Mucosa of descending colon (tissue), 3 donors: ENCODE measurements around the gene PRPF40B. TPM values are rescaled to one million over a fixed set of nuclear protein-coding genes. Genes with fewer than 3 reads are reported as not detected.

Experiments used
- ATAC-seq: fragments of 200-7000 bp; cut with Tn5 transposase; one replicate; pipeline ENCODE4 v1.9.1; 2020; ENCODE audit warnings: mild to moderate bottlenecking, moderate library complexity
- DNase-seq, 3 donors: peaks; one replicate each; pipeline ENCODE4 v3.0.0-alpha.2; 2020
- H3K36me3 ChIP-seq: fragments of 200-600 bp; one replicate; pipeline ENCODE4 v1.8.0; 2021; ENCODE audit warnings: low read depth, mild to moderate bottlenecking
- H3K4me1 ChIP-seq: fragments of 200-600 bp; one replicate; pipeline ENCODE4 v1.8.0; 2021; ENCODE audit warnings: low read depth, mild to moderate bottlenecking
- H3K4me3 ChIP-seq: fragments of 200-600 bp; one replicate; pipeline ENCODE4 v1.8.0; 2021; ENCODE audit warnings: mild to moderate bottlenecking
- H3K9me3 ChIP-seq: fragments of 200-600 bp; one replicate; pipeline ENCODE4 v1.8.0; 2021; ENCODE audit warnings: mild to moderate bottlenecking
- CTCF ChIP-seq: fragments of 200-600 bp; IDR thresholded peaks from one replicate; pipeline ENCODE4 v1.8.0; 2022; ENCODE audit warnings: antibody characterized with exemption, mild to moderate bottlenecking
- intact Hi-C, 2 donors: fragments of 100-400 bp; cut with DNase I in 1 of 2; cut with micrococcal nuclease in 1 of 2; formaldehyde crosslinking; loops; one replicate each; pipeline versions ENCODE4 v1.11.0 to v1.11.1; 2022; cut with DNase I, micrococcal nuclease
- total RNA-seq, 3 donors: library from RNA; stranded (reverse); fragmentation: NEBNext Ultra II Directional in 2 of 3; extraction: Animal tissue kit (Norgen Biotek cat#: 25700) in 2 of 3; gene quantifications; one replicate each; pipeline versions ENCODE4 v1.2.1 to v1.2.4, GENCODE V29; 2021 to 2023
- donor health status: DM: no; HTN: no; CAD: no; lungs with moderate emphysema.
- donor health status: DM: no; HTN: no; CAD: no.
- donor health status: DM: no; HTN: yes; CAD: no.

The PRPF40B gene
- total RNA-seq, 3 donors from 2014 or later = 11.5 to 27.2 (median 12.7) TPM

- no peaks in the 10 kb centered on the region for H3K9me3 ChIP-seq
Observed at GRCh38 chr12:49635656-49636055, 12.3 kb downstream of the PRPF40B start.

GRCh38 chr12:49636574-49636973, 13.2 kb downstream of the PRPF40B start:
- DNase-seq = no peak
- Histone ChIP-seq H3K4me3 (no peak overlapping the region), H3K36me3 (no peaks in the 10 kb centered on the region), H3K9me3 (no peaks in the 10 kb centered on the region), H3K4me1 (no peaks in the 10 kb centered on the region)
- ATAC-seq = no peak
- no peak for TF ChIP-seq CTCF
- intact Hi-C loops = no loop called here

More at GRCh38 chr12:49635656-49636055, 12.3 kb downstream of the PRPF40B start:
- ATAC-seq = no peak
- no peak for TF ChIP-seq CTCF
- Histone ChIP-seq H3K36me3 (no peaks in the 10 kb centered on the region), H3K4me1 (no peaks in the 10 kb centered on the region), H3K4me3 (no peak overlapping the region)
- intact Hi-C loops = no loop called here
- DNase-seq = no peak

- DNase-seq (peak in 1 of 3 donors; percentile 69), ATAC-seq (peak; percentile 83)
- Histone ChIP-seq H3K4me1 (no peaks in the 10 kb centered on the region), H3K4me3 (no peak overlapping the region), H3K36me3 (no peaks in the 10 kb centered on the region), H3K9me3 (no peaks in the 10 kb centered on the region)
- TF ChIP-seq CTCF = peak; percentile 34
- intact Hi-C loops = no loop called here
Observed at GRCh38 chr12:49636979-49637755, 13.8 kb downstream of the PRPF40B start.

GRCh38 chr12:49641748-49642369, 18.5 kb downstream of the PRPF40B start:
- intact Hi-C loops = loop anchor here in 1 of 2 donors (5.0 kb wide), 1 partner anchor 65 kb away; the partner anchor contains the start of gene FMNL3
- no peaks in the 10 kb centered on the region for H3K4me1 ChIP-seq
- no peaks in the 10 kb centered on the region for H3K9me3 ChIP-seq
- H3K36me3 ChIP-seq = no peaks in the 10 kb centered on the region
- no peak overlapping the region for H3K4me3 ChIP-seq
- DNase-seq (no peak), ATAC-seq (no peak)
- TF ChIP-seq CTCF = no peak

GRCh38 chr12:49642370-49642802, 19.0 kb downstream of the PRPF40B start:
- no peak for TF ChIP-seq CTCF
- H3K36me3 ChIP-seq = no peaks in the 10 kb centered on the region
- no peak for DNase-seq

More at GRCh38 chr12:49642370-49642802, 19.0 kb downstream of the PRPF40B start:
- no peaks in the 10 kb centered on the region for H3K4me1 ChIP-seq
- intact Hi-C loops = loop anchor here in 1 of 2 donors (5.0 kb wide), 1 partner anchor 65 kb away; the partner anchor contains the start of gene FMNL3
- no peaks in the 10 kb centered on the region for H3K9me3 ChIP-seq
- H3K4me3 ChIP-seq = no peak overlapping the region
- no peak for ATAC-seq
